ENCODE data around the gene SORBS1.

DNA sequence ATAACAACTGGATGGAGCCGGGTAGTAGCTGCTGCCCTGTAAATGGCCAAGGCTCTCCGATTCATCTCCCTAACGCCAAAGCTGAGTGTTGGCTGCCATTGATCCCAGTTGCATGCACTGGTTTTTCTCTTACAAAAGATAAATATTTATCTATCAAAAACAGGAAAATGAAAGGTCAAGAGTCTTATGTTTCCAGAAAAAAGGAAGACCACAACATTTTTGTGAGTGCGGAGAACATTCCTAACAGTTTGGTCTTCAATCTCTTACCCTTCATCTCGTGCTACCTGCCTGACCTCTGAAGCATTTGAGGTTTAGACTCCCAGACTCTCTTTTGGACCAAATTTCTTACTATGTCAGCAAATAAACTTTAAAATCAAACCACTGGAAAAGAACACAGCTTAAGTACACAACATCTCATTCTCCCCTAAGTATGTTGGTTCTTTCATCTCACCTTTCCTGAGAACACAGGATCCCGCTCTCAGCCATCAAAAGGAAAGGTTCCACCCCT is 61.6 kb downstream of the SORBS1 start:
- TF ChIP-seq ZBTB7A (tag by site-specific recombination; IDR thresholded peaks at IDR 0.05; ENCODE audit: low read depth) (no peak), ZNF677 (tag by site-specific recombination; IDR thresholded peaks at IDR 0.05) (no peak), YY1 (tag by site-specific recombination; IDR thresholded peaks at IDR 0.05) (no peak), ZNF19 (tag by site-specific recombination; IDR thresholded peaks at IDR 0.05; ENCODE audit: low read depth) (no peak), ZNF692 (tag by site-specific recombination; IDR thresholded peaks at IDR 0.05) (no peak)
- TF ChIP-seq, protein P1, sequence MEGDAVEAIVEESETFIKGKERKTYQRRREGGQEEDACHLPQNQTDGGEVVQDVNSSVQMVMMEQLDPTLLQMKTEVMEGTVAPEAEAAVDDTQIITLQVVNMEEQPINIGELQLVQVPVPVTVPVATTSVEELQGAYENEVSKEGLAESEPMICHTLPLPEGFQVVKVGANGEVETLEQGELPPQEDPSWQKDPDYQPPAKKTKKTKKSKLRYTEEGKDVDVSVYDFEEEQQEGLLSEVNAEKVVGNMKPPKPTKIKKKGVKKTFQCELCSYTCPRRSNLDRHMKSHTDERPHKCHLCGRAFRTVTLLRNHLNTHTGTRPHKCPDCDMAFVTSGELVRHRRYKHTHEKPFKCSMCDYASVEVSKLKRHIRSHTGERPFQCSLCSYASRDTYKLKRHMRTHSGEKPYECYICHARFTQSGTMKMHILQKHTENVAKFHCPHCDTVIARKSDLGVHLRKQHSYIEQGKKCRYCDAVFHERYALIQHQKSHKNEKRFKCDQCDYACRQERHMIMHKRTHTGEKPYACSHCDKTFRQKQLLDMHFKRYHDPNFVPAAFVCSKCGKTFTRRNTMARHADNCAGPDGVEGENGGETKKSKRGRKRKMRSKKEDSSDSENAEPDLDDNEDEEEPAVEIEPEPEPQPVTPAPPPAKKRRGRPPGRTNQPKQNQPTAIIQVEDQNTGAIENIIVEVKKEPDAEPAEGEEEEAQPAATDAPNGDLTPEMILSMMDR (tag by site-specific recombination; IDR thresholded peaks at IDR 0.05): no peak

Data from HEK293 (cell line).